ENCODE data around the gene DLX2.

Gene DLX2

GRCh38 chr2:172050479-172051125 is 52.1 kb downstream of the DLX2 start:
- no peak for FAIRE-seq

DNA sequence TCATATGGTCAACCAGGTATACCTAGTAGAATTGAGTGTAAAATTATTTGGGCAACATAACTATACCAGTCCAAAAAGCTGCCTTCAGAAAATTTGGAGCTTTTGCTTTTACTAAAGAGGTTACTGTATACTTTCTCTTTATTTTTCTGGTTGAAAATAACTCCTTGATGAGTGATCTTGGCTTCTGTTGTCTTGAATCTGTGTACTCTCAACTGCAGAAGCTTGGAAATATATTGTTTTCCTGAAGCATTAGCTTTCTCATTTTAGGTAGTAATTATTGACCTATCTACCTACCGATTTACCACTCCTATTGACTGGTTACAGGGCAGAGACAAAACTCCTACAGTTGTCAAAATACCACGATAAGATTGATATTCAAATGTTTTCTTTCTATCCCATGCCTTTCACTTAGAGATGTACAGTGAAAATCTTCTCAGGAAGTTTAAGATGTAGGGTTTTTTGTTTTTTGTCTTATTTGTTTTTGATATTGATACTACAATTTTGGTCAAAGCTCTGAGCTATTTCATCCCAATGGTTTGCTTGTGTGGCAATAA is 53.1 kb downstream of the DLX2 start:
- FAIRE-seq, result no peak

Measured in islet of Langerhans (tissue), 1 donor.